HUES6 (cell line): Measurements from ENCODE around the gene FEM1A.

Experiments
- H3K27ac ChIP-seq: 2 replicates; pipeline ENCODE4 v1.7.0; 2013; ENCODE audit warnings: low read depth, mild to moderate bottlenecking, low read length, inconsistent platforms
- H3K27me3 ChIP-seq: 2 replicates; pipeline ENCODE4 v1.6.1; 2013; ENCODE audit warnings: low read length; ENCODE audit not compliant: control insufficient read depth, insufficient read depth
- H3K36me3 ChIP-seq: 2 replicates; pipeline ENCODE4 v1.6.1; 2013; ENCODE audit warnings: low read length; ENCODE audit not compliant: control insufficient read depth, insufficient read depth
- H3K4me1 ChIP-seq: 2 replicates; pipeline ENCODE4 v1.6.1; 2013; ENCODE audit warnings: low read length; ENCODE audit not compliant: control insufficient read depth, insufficient read depth
- H3K4me3 ChIP-seq: 2 replicates; pipeline ENCODE4 v1.5.1; 2013; ENCODE audit warnings: low read depth, low read length
- H3K9ac ChIP-seq: one replicate; pipeline ENCODE4 v1.6.1; 2013; ENCODE audit warnings: mild to moderate bottlenecking, low read length
- H3K9me3 ChIP-seq: 2 replicates; pipeline ENCODE4 v1.6.1; 2013; ENCODE audit warnings: low read depth, low read length; ENCODE audit not compliant: control insufficient read depth, insufficient read depth

The FEM1A gene

DNA sequence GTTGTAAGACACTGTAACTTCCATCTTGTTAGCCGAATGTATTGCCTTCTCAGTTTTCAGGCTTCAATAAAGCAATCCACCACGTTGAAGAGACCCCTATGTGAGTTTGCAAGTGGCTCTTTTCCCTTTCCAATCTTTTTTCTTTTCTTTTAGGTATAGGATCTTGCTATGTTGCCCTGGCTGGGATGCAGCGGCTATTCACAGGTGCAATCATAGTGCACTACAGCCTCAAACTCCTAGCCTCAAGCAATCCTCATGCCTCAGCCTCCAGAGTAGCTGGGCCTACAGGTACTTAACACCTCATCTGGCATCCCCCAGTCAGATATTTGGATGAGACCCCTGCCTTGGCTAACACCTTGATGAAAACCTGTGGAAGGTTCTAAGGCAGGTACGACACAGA, 33.5 kb upstream of the FEM1A start:
- Histone ChIP-seq H3K27me3 (peaks cover 48% of the 10 kb centered on the region), H3K27ac (no peak overlapping the region), H3K36me3 (no peaks in the 10 kb centered on the region), H3K4me1 (peaks cover 8% of the 10 kb centered on the region), H3K4me3 (no peak overlapping the region), H3K9ac (no peak overlapping the region), H3K9me3 (no peaks in the 10 kb centered on the region)

DNA sequence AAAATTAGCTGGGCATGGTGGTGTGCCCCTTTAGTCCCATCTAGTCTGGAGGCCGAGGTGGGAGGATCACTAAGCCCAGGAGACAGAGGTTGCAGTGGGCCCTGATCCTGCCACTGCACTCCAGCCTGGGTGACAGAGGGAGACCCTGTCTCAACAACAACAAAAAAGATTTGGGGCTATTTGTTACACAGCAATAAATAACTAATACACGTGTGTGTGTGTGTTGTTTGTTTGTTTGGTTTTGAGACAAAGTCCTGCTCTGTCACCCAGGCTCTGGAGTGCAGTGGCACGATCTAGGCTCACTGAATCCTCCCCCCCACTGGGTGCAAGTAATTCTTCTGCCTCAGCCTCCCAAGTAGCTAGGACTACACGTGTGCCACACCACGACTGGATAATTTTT, 32.9 kb upstream of the FEM1A start:
- Histone ChIP-seq H3K27ac (no peak overlapping the region), H3K9ac (no peak overlapping the region), H3K27me3 (peaks cover 54% of the 10 kb centered on the region), H3K36me3 (no peaks in the 10 kb centered on the region), H3K9me3 (no peaks in the 10 kb centered on the region), H3K4me1 (peaks cover 8% of the 10 kb centered on the region), H3K4me3 (no peak overlapping the region)

DNA sequence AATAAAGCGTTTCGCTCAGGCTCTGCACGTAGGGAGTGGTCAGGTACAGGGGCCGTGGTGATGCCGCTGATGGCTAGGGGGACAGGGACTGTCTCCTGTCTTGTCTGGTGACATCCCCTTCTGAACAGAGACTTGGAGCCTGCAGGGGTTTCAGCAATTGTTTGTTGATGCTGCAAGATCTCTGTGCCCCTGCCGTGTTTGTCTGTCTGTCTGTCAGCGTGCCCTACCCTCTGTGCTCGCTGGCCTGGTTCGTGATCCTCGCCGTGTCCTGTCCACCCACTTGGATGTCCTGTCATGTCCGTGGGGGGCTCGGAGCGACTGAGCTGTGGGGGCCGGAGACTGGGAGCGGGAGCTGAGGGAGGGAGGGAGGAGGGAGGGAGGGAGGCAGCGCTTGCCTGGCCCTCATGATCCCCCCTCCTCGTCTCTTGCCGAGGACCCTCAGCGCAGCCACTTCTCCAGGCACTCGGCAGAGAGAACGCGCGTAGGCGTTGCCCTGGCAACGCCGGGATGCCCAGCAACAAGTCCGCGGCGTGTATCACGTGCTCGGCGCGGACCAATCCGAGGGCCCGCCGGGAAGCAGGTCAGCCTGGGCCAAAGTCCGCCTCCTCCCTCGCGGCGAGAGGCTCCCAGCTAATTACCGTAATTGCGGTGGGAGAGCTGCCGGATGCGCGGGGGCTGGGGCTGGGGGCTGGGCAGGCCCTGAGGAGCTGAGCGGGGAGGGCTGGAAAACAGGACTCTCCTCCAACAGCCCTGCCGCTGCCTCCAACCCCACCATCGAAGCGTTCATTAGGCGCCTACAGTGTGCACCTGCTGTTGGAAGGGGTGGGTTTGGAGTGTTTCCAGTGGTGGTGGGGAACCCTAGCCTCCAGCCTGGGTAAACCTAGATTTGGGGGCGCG, 31.9 kb upstream of the FEM1A start:
- no peaks in the 10 kb centered on the region for H3K36me3 ChIP-seq
- peak overlapping the region; percentile 57 for H3K4me3 ChIP-seq
- H3K4me1 ChIP-seq = peaks cover 8% of the 10 kb centered on the region
- no peak overlapping the region for H3K27ac ChIP-seq
- no peaks in the 10 kb centered on the region for H3K9me3 ChIP-seq
- peaks cover 59% of the 10 kb centered on the region for H3K27me3 ChIP-seq
- no peak overlapping the region for H3K9ac ChIP-seq

DNA sequence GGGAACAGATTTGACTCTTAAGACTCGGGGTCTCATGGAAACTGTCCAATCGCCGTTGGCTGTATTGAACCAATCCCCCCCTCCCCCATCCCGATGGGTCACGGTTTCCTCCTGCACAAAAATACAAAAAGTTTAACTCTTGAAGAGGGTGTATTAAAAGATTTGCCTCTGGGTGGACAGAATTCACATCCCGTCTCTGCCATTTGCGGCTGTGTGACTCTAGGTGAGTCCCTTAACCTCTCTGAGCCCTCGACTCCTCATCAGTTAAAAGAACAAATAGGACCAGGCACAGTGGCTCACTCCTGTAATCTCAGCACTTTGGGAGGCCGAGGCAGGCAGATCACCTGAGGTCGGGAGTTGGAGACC, 31.3 kb upstream of the FEM1A start:
- H3K4me1 ChIP-seq = peaks cover 8% of the 10 kb centered on the region
- no peak overlapping the region for H3K27ac ChIP-seq
- H3K27me3 ChIP-seq = peaks cover 59% of the 10 kb centered on the region
- H3K9ac ChIP-seq = no peak overlapping the region
- peak overlapping the region; percentile 57 for H3K4me3 ChIP-seq
- H3K36me3 ChIP-seq = no peaks in the 10 kb centered on the region
- no peaks in the 10 kb centered on the region for H3K9me3 ChIP-seq

DNA sequence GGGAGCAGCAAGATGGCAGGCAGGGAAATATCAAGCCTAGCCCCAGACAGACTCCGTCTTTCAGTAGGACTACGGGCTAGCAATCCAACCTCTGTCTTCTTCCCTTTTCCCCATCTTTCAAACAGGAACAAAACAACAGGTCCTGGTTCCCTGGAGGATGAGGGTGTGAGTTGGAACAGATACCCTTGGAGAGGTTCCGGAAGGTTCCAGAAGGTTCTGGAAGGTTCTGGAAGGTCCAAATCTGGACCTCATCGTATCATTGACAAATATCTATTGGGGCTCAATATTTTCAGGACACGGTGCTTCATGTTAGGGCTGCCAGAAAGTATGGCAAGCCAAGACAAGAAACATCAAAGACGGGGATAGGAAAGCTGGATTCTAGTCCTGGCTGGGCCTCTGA, 28.5 kb upstream of the FEM1A start:
- Histone ChIP-seq H3K27me3 (peaks cover 48% of the 10 kb centered on the region), H3K36me3 (no peaks in the 10 kb centered on the region), H3K9ac (no peak overlapping the region), H3K4me3 (no peak overlapping the region), H3K27ac (no peak overlapping the region), H3K4me1 (peaks cover 8% of the 10 kb centered on the region), H3K9me3 (no peaks in the 10 kb centered on the region)

DNA sequence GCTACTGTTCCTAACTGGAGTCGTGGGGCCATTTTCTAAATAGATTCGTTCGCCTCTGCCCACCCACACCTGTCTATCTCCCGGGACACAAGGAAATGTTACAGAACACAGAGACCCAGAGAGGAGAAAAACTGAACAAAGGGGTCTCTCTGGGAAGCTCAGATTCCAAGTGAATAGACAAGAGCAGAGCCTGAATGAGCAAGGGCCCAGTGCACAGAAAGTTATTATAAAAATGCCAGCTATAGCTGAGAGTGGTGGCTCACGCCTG, 27.2 kb upstream of the FEM1A start:
- Histone ChIP-seq H3K4me1 (peaks cover 6% of the 10 kb centered on the region), H3K27me3 (peaks cover 36% of the 10 kb centered on the region), H3K36me3 (no peaks in the 10 kb centered on the region), H3K9me3 (no peaks in the 10 kb centered on the region), H3K9ac (no peak overlapping the region), H3K4me3 (no peak overlapping the region), H3K27ac (no peak overlapping the region)

DNA sequence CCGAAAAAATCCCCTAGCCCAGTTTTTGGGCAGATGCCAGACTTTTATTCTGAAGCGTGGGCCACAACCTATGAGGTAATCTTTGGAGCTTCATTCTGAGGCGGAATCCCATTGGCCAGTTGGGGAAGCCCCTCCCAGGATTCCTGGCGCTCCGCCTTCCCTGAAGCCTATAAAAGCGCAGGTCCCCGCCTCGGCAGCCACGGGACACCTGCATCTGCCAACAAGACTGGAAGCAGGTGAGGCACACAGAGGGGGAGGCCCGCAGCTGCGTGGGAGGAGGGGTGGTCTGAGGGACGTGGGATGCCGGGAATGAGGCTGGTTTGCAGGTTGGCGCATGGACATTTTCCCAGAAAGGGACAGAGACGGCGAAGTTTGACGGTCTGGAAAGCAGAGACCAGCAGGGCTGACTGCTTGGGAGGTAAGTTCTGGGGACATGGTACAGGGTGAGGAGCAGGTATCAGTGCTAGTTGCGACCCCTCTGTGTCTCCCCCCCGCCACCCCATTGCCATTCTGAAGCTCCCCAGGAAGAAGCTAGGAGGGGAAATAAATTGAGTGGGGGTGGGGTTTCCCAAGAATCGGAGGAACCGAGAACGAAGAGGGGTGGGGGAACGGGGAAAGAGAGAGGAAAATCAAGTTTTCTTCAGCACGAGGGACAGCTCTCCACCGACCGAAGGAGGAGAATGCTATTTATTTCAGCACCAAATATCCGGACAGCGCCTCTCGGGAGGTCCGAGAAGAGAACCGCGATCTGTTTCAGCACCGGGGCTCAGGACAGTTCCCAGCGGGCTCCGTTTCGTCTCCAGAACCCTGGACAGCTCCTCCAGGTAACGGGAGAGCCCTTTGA, 22.4 kb upstream of the FEM1A start:
- peaks cover 14% of the 10 kb centered on the region; the same call in 1 of the 2 replicates for H3K27me3 ChIP-seq
- H3K4me3 ChIP-seq = peak overlapping the region; percentile 26
- no peaks in the 10 kb centered on the region for H3K4me1 ChIP-seq
- H3K9me3 ChIP-seq = no peaks in the 10 kb centered on the region
- no peaks in the 10 kb centered on the region for H3K36me3 ChIP-seq
- no peak overlapping the region for H3K27ac ChIP-seq
- H3K9ac ChIP-seq = no peak overlapping the region

DNA sequence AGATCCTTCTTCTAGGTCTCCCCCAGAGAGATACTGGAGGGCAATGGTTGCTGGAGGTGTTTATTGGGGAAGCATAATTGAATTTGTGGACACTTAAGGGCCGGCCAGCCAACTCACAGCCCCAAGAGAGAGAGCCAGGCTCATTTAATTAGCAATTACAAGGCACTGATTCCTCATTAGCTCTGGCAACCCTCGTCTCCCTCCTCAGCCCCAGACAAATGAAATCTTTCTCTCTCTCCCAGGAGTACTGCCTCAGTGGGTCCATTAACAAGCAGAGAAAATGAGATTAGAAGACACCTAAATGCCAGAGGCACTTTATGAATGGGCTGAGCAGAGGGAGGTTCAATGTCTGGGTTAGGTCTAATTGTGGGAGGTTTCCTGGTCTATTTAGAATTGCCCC, 19.0 kb upstream of the FEM1A start:
- Histone ChIP-seq H3K9ac (no peak overlapping the region), H3K27ac (no peak overlapping the region), H3K4me3 (no peak overlapping the region), H3K36me3 (no peaks in the 10 kb centered on the region), H3K4me1 (no peaks in the 10 kb centered on the region), H3K9me3 (no peaks in the 10 kb centered on the region), H3K27me3 (peaks cover 25% of the 10 kb centered on the region; the same call in 1 of the 2 replicates)

DNA sequence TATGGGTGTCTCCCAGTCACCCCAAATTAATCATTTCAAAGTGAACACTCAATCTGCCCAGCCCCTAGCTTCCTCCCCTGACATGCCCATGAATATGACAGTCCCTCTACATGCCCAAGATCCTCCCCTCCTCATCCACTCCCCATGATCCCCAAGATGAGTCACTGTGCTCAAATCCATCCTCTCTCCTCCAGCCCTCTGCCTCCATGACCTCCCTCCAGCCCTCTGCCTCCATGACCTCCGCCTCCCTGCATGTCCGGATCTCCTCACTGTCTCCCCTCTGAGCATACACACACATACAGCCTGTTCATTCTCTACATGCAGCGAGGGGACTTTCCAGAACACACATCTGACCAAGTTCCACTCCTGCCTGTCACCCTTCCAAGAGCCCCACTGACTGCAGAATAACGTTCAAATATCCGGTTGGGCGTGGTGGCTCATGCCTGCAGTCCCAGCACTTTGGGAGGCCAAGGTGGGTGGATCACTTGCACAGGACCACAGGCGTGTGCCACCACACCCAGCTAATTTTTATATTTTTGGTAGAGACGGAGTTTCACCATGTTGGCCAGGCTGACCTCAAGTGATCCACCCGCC, 18.4 kb upstream of the FEM1A start:
- Histone ChIP-seq H3K36me3 (no peaks in the 10 kb centered on the region), H3K4me3 (no peak overlapping the region), H3K9ac (no peak overlapping the region), H3K9me3 (no peaks in the 10 kb centered on the region), H3K27me3 (peaks cover 25% of the 10 kb centered on the region; the same call in 1 of the 2 replicates), H3K27ac (no peak overlapping the region), H3K4me1 (no peaks in the 10 kb centered on the region)

DNA sequence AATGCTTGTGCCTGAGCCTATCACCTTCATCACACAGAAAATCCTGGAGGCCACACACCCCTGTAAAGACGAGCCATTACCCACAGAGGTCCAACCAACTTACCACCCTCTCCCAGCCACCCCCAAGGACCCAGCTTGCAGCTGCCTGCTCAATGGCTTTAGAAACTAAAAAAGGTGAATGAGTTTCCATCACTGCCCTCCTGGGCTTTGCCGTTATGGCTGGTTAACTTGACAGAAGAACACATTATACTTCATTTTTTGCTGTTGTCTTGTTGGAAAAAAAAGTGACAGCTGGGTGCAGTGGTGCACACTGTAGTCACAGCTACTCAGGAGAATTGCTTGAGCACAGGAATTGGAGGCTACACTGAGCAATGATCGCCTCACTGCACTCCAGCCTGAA, 17.4 kb upstream of the FEM1A start:
- peaks cover 25% of the 10 kb centered on the region; the same call in 1 of the 2 replicates for H3K27me3 ChIP-seq
- no peaks in the 10 kb centered on the region for H3K4me1 ChIP-seq
- no peak overlapping the region for H3K9ac ChIP-seq
- H3K9me3 ChIP-seq = no peaks in the 10 kb centered on the region
- no peak overlapping the region for H3K4me3 ChIP-seq
- no peak overlapping the region for H3K27ac ChIP-seq
- H3K36me3 ChIP-seq = no peaks in the 10 kb centered on the region

DNA sequence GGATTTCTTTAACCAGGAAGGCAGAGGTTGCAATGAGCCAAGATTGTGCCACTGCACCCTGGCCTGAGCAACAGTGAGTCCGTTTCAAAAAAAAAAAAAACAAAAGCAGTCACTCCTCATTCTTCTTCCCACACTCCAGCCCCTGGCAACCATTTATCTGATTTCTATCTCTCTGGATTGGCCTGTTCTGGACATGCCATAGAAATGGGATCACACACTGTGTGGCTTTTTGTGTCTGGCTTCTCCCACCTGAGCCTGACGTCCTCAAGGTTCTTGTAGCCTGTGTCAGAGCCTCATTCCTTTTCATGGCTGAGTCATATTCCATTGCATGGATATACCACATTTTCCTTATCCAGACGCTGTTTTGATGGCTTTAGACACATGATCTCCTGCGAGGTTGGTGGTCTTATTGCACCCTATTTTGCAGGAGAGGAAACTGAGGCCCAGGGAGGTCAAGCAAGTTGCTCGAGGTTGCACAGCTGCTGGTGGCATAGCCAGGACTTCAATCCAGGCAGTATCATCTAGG, 15.8 kb upstream of the FEM1A start:
- Histone ChIP-seq H3K36me3 (no peaks in the 10 kb centered on the region), H3K27me3 (peaks cover 25% of the 10 kb centered on the region; the same call in 1 of the 2 replicates), H3K27ac (no peak overlapping the region), H3K4me3 (no peak overlapping the region), H3K4me1 (no peaks in the 10 kb centered on the region), H3K9ac (no peak overlapping the region), H3K9me3 (no peaks in the 10 kb centered on the region)
